GM21737 (cell line): ENCODE measurements around the gene STK16.
"Not testable (repeated sequence)": the region's sequence is repeated elsewhere in the genome, so short reads cannot be mapped to it uniquely, and the experiment has no call there.

Experiments
- ATAC-seq: cut with Tn5 transposase; IDR thresholded peaks from one replicate; pipeline ENCODE4 v1.9.1; 2021; ENCODE audit warnings: mild to moderate bottlenecking, moderate library complexity; ENCODE audit not compliant: unreplicated experiment

Gene STK16

DNA sequence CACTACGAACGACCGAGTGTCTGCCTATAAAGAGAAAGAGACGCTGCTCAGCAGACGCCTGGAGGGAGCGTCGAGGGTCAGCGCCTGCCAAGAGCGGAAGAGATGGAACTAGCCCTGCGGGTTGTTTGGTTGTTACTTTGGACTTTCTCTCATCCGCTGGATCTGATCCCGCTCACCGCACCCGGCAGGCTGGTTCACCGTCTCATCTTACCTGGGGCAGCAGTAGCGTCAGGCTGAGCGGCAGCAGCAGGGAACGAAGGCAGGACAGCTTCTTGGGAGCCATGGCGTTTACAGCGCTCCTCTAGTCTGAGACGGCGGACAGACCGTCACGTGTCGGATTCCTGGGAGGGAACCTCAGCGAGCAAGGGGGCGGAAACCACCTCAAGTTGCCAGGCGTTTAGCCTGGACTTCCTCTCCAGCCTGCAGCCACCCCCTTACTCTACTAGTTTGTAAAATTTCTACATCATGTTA lies 2.0 kb upstream of the STK16 start:
- no peak for ATAC-seq

DNA sequence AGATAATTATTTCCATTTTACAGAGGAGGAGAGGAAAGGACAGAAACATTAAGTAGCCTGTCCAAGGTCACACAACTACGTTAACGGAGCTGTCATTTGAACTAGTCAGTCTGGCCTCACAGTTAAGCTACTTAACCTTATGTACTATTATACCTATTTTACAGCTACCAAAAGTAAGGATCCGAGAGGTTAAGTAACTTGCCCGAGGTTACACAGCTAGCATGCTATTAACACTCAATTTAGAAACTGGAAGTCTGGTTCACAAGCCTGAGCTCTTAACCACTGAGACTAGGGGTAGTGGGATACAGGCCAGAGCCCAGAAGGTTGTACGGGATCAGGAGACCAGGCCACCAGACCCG lies 511 bp upstream of the STK16 start:
- no peak for ATAC-seq

DNA sequence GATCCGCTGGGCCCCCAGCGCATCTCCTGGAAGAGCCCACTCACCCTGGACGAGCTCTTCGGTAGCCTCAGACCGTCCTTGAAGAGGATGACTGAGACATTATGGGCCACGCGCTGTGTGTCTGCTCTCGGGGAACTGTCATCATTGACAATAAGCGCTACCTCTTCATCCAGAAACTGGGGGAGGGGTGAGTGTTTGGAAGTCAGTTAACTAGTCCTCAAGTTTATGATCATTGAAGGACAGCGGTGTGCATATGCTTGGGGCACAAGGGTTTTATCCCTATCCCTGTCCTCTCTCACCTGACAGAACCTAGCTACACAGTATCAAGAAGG lies 586 bp downstream of the STK16 start:
- ATAC-seq, result no peak

DNA sequence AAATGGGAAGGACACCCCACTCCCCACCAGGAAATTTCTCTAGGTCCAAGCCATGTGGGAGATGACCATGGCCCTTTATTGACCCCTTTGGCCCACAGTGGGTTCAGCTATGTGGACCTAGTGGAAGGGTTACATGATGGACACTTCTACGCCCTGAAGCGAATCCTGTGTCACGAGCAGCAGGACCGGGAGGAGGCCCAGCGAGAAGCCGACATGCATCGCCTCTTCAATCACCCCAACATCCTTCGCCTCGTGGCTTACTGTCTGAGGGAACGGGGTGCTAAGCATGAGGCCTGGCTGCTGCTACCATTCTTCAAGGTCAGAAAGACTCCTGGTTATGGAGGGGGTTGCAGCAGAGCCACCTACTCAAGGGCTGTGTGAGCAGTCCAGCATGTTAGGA lies 1.3 kb downstream of the STK16 start:
- no peak for ATAC-seq

DNA sequence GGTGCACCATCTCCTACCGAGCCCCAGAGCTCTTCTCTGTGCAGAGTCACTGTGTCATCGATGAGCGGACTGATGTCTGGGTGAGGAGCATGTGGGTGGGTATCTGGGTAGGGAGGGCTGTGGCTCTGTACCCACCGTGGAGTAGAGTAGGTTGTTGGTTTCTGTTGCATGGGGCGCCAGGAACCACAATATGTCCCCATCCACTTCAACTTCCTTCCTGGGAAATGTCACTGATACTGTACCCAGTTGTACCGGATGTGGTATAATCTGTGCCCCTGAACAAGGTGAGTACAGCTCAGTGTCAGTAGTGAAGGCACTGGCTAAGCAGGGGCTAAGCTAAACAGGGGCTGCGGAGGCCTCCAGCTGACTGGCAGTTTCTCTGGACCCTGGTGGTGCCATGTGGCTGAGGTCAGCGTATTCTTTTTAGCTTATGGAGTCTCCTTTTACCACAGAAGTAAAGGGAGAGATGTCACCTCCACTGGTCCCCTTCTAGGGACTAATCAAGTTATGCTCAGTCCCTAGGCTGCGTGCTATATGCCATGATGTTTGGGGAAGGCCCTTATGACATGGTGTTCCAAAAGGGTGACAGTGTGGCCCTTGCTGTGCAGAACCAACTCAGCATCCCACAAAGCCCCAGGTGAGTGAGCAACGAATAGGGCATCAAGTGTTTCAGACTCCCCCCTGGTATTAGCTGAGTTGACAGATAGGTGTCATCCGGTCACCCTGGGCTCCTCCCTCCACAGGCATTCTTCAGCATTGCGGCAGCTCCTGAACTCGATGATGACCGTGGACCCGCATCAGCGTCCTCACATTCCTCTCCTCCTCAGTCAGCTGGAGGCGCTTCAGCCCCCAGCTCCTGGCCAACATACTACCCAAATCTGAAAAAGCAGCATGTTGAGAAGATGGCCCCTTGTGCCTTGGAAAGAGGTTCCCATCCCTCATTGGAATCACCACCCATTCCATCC lies 2.7 kb downstream of the STK16 start:
- no peak for ATAC-seq

DNA sequence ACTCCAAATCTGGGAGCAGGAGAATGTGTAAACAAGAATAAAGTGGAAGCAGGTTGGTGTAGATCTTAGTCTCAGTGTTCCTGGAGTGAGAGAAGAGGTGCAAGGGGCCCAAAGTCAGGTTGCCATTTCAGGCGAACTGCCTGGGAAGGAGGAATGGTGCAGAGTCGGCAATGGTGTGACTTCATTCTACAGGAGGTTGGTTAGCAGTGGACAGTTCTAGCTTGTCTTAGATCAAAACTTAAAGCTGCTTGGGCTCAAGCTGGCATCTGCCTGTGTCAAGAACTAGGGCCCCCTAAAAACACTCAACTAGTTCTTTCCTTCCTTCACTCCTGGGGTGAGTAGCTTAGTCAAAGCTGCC lies 3.5 kb downstream of the STK16 start:
- ATAC-seq, result no peak

DNA sequence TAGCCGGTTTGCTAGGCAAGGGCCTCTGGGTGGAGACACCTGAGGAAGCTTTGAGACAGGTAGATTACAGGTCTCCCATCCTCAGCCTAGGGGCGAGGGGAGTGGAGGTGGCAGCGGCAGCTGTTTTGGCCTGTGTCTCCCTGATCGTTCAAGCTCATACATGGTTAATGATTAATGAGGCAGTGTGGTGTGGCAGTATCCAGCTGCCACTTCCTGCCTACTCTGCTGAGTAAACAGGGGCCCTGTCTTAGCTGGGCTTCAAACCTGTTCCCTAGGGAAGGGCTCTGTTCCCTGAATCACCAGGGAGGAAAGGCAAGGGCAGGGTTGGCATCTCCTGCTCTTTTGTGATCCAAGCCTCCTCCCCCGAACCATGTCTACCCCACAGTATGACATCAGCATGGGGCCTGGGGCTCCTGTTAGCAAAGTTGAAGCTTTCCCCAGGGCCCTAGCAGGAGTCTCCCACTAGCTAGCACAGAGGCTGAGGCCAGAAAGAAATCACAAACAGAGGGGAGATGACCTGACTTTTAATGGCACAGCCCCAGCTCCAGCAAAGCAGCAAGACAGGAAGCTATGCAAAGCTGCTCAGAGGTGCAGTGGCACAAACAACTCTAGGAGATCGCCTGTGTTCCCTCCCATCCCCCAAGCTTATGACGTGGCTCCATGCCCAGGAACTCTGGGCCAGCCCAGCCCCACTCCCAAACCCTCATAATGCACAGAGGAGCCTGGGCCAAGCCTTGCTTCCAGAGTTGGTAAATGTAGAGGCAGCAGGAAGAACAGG lies 4.1 kb downstream of the STK16 start:
- ATAC-seq, result peak; percentile 41

DNA sequence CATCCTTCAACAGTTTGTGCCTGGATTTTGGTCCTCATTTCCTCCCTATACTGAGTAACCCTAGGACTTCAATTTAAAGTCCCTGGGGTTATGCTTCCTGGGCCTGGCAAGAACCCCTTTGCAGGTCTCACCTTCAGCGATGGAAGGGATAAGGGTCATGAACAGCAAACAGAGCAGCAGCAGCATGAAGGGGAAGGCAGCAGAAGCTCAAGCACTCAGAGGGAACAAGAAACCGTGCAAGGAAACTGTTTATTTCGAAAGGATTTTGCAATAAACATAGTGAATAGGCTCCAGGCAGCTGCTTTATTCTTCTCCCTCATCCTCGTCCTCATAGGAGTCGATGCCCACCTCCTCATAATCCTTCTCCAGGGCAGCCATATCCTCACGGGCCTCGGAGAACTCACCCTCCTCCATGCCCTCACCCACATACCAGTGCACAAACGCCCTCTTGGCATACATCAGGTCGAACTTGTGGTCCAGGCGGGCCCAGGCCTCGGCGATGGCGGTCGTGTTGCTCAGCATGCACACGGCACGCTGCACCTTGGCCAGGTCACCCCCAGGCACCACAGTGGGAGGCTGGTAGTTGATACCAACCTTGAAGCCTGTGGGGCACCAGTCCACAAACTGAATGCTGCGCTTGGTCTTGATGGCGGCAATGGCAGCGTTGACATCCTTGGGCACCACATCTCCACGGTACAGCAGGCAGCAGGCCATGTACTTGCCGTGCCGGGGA lies 4.9 kb downstream of the STK16 start:
- no peak for ATAC-seq

DNA sequence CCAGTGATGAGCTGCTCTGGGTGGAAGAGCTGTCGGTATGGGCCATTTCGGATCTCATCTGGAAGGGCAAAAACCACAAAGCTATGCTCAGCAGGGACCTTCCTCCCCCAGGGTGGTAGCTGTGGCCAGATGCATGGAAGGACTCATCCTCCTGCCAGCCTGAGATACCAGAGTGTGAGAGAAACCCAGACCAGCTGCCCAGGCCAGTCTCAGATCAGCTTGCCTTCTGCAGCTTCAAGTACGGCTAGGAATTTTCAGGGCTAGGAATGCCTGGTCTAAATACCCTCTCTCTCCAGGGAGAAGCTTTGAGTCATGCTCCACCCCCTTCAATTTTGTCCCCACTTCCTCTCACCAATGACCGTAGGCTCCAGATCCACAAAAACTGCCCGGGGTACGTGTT lies 6.4 kb downstream of the STK16 start:
- ATAC-seq, result no peak

DNA sequence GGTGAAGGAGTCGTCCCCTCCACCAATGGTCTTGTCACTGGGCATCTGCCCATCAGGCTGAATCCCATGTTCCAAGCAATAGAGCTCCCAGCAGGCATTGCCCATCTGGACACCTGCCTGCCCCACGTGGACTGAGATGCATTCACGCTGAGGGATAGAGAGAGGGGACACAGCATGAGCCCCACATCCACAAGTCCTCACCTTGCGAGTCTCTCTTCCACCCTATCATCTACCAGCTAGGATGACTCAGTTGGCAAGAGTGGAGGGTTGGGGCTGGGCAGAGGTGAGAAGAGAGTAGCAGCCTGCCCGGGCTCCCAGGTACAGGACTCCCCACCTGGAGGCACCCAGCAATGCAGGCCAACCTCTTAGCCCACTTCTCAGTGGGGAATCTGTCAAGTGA lies 6.8 kb downstream of the STK16 start:
- ATAC-seq, result no peak

DNA sequence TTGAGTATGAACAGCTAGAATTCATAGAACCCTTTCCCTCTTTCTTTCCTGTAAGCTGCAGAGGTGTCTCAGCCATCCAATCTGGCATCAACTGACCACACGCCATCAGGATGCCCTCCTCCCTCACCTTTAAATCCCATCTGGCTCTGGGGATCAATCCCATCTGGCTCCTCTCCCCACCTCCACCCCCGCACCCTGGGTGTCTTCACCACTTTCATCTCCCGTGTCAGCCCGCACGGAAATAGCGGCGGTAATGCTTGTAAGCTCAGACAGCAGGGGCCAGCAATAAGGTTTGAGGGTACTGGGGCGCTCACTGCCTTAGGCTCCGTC lies 7.3 kb downstream of the STK16 start:
- ATAC-seq, result no peak

DNA sequence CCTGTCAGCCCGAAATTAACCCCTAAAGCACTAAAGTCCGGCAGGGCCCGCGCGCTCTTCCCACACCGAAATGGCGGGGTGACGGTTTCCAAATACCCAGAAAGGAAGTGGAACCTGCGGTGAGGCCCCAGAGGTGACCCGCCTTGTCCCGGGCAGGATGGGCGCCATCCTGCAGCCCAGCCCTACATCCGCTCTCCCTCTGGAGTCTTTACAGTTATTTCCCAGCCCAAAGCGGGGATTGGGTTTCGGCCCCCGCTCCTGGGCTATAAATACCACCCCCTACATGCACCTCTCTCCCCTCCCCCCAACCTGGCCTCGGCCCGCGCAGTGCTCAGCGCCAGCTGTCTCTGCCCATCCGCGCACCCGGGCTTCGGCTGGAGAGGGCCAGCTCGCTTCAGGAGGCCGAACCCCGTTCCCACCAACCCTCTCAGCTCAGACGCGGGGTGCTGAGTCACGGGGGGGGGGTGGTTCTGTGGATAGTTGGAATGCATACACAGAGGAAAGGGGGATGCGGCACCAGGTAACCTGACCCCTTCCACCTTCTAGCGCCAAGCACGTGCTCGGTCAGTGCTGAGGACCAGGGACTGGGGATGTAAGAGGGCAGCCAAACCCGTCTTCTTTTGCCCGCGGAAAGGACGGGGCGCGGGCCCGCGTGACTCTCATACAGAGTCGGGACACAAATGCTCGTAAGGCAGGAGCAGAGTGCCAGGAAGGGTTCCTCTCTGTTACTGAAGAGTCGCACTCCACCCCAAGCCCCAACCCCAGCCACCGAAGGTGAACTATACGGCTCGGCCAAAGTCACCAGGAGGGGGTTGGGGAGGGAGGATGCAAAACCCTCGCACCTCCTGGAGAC lies 7.8 kb downstream of the STK16 start, which contains the start of gene TUBA4B:
TSS of gene TUBA4B (plus strand) at position 344 of the 853 bp plus-strand sequence. CDS start at position 509, 165 bp downstream.
- no peak for ATAC-seq

DNA sequence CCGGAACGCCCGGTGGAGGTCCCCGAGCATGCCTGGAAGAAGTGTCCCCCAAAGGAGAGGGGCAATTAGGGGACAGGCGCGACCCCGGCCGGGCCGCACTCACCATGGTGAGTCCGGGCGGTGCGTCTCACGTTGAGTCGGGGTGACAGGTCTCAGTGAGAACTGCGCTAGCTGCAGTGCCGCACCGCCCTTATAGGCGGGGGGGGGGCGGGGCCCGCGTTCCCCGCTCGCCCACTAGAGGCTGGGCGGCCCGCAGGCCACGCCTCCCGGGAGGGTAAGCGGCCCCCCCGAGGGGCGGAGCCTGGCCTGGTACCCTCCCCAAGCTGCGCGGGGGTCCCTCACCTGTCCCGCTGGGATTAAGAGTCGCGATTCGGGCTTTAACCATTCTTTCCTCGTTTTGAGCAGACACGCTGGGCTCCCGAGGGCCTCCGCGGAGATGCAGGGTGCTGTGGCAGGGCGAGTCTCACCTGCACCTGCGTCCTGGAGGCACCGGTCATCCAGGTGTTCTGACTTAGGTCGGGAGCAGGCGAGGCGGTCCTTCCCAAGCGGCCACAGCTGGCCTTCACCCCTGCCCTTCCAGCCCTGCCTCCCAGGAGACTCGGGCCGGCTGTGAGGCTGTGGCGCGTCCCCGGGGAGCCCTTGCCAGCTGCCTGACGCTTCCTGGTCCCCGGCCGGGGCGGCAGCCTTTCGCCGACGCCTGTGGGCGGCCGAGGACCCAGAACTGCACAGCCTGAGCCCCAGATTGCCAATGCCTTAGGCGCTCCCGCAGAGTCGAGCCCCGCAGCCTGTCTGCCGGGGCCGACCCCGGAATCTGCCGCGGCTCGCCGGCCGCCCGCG lies 8.7 kb downstream of the STK16 start, which contains the start of gene TUBA4A:
TSS of gene TUBA4A (minus strand) at position 166 of the 837 bp plus-strand sequence. CDS start at position 106, 60 bp downstream.
- peak; percentile 45 for ATAC-seq

DNA sequence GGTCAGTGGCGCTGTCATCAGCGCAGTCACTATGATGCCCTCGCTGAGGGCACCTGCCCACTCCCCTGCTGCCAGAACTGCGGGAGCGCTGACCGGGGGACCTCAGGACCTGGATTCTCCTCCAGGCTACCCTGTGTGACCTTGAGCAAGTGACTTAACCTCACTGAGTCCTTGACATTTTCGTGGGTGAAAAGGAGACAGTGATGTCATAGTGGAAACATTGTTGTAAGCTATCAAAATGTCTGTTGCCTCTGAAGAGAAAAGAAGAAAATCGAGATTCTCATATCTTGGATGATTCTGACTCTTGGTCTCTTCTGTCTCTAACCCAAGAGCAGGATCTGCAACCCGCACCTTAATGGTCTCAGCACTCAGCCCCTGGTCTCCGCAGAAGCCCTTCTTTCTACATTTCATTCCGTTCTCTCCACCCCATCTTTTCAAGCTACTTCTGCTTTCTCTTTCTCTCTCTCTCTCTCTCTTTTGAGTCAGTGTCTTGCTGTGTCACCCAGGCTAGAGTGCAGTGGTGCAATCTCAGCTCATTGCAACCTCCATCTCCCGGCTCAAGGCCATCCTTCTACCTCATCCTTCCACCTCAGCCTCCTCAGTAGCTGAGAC lies 9.4 kb downstream of the STK16 start:
- no peak for ATAC-seq

DNA sequence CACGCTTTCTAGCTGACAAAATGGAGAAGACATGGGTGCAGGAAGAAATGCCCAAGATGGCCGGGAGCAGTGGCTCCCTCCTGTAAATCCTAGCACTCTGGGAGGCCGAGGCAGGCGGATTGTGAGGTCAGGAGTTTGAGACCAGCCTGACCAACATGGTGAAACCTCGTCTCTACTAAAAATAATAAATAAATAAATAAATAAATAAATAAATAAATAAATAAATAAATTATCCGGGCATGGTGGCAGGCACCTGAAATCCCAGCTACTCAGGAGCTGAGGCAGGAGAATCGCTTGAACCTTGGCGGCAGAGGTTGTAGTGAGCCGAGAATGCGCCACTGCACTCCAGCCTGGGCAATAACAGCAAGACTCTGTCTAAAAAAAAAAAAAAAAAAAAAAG lies 13.7 kb downstream of the STK16 start:
- ATAC-seq, result not testable (repeated sequence)

DNA sequence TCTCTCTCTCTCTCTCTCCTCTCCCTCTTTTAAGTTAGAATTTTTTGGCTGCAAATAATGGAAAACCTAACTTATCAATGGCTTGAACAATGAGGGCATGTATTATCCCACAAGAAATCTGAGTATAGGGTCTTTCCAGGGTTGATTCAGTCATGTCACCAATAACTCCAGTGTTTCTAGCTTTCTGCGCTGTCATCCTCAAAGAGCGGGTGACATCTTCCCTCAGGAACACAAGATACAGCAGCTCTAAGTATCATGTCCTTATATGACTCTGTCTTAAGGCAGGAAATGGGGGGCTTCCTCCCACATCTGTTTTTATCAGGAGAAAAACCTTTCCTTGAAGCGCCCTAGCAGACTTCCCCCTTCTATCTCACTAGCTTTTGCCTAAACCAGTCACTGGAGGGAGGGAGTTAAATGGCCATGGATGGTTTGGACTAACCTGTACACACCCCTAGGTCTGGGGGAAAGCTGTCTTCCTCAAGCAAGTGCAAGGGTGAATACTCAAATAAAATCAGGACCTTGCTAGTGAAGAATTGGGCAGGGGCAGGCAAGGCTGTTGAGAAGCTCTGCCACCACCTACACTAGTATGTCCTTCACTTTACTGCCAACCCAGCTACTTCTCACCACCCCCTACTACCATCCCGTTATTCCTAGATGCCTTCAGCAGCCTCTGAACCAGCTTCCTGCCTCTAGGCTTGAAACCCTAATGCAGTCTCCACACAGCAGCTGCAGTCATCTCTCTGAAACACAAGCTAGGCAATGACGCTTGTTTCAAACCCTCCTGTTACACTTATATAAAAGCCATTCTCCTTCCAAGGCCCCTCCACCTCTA lies 16.0 kb downstream of the STK16 start:
- ATAC-seq, result no peak

DNA sequence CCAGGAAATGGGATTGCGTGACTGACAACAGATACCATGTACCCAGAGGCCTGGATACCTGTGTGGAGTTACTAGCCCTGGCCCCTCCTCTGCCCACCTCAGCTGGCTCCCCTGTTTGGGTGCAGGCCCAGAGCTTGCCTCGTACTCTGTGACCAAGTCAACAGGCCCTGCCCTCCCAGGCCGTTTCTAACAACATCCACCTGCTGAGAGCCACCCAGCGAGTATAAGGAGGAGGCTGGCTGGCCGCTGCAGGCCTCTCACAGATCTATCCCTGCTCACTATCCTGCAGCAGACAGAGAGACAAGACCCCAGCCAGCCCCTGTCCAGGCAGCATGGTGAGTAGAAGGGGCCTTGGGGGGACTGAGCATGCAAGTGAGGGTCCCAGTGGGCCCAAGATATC lies 21.0 kb downstream of the STK16 start:
- no peak for ATAC-seq

DNA sequence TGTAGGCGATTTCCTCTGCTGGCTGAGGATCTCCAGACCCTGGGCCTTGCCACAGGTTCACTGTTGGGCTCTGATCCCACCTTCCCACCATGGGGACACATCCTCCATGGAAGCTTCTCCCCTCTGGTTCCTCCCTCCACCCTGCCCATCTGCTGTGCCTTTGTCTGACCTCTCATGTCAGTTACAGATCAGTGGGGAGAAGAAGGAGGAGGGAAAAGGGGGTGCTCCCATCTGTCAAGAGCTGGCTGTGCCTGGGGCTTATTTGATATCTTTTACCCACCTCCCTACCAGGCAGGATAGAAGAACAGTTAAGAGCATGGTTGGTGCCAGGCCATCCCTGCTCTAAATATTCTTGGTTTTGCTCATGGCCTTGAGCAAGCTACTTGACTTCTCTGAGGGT lies 21.6 kb downstream of the STK16 start:
- no peak for ATAC-seq
